Adipocyte (in vitro differentiated cells): Measurements from ENCODE around the gene CACNA2D2.

ENCODE experiments used
- DNase-seq: peaks from one replicate; pipeline ENCODE4 v3.0.0-alpha.2; 2015; ENCODE audit warnings: low read depth
- H3K27me3 ChIP-seq: replicated peaks from 2 replicates; pipeline ENCODE4 v1.7.0; 2013; ENCODE audit warnings: mild to moderate bottlenecking, low read length, moderate library complexity; ENCODE audit not compliant: control insufficient read depth, insufficient read depth
- H3K36me3 ChIP-seq: 2 replicates; pipeline ENCODE4 v1.7.0; 2013; ENCODE audit warnings: low read length, mild to moderate bottlenecking, moderate library complexity; ENCODE audit not compliant: control insufficient read depth, insufficient read depth, severe bottlenecking
- H3K4me1 ChIP-seq: 2 replicates; pipeline ENCODE4 v1.7.0; 2013; ENCODE audit warnings: mild to moderate bottlenecking, low read length, moderate library complexity; ENCODE audit not compliant: control insufficient read depth, insufficient read depth
- H3K4me3 ChIP-seq: 2 replicates; pipeline ENCODE4 v1.7.0; 2013; ENCODE audit warnings: mild to moderate bottlenecking, low read length, moderate library complexity
- H3K9ac ChIP-seq: 2 replicates; pipeline ENCODE4 v1.7.0; 2013; ENCODE audit warnings: mild to moderate bottlenecking, low read length, moderate library complexity
- H3K9me3 ChIP-seq: 2 replicates; pipeline ENCODE4 v1.7.0; 2013; ENCODE audit warnings: mild to moderate bottlenecking, low read length, moderate library complexity; ENCODE audit not compliant: control insufficient read depth

Gene CACNA2D2

GRCh38 chr3:50512131-50512530 is 8.7 kb upstream of the CACNA2D2 start:
- Histone ChIP-seq H3K9me3 (no peaks in the 10 kb centered on the region), H3K36me3 (no peaks in the 10 kb centered on the region), H3K27me3 (peaks cover 72% of the 10 kb centered on the region), H3K9ac (no peak overlapping the region), H3K4me3 (no peak overlapping the region), H3K4me1 (no peaks in the 10 kb centered on the region)
- no peak for DNase-seq

- no peaks in the 10 kb centered on the region for H3K9me3 ChIP-seq
- H3K9ac ChIP-seq = no peak overlapping the region
- no peaks in the 10 kb centered on the region for H3K36me3 ChIP-seq
- no peaks in the 10 kb centered on the region for H3K4me1 ChIP-seq
- H3K27me3 ChIP-seq = peaks cover 69% of the 10 kb centered on the region
- DNase-seq = no peak
- H3K4me3 ChIP-seq = no peak overlapping the region
Measured at GRCh38 chr3:50510325-50510724, 6.9 kb upstream of the CACNA2D2 start.

GRCh38 chr3:50509715-50510114 is 6.3 kb upstream of the CACNA2D2 start:
- no peaks in the 10 kb centered on the region for H3K36me3 ChIP-seq
- H3K4me3 ChIP-seq = no peak overlapping the region
- no peaks in the 10 kb centered on the region for H3K4me1 ChIP-seq
- no peak for DNase-seq
- no peaks in the 10 kb centered on the region for H3K9me3 ChIP-seq
- H3K9ac ChIP-seq = no peak overlapping the region
- peaks cover 71% of the 10 kb centered on the region for H3K27me3 ChIP-seq

- Histone ChIP-seq H3K36me3 (no peaks in the 10 kb centered on the region), H3K4me3 (no peak overlapping the region), H3K9ac (no peak overlapping the region), H3K27me3 (peaks cover 66% of the 10 kb centered on the region), H3K4me1 (no peaks in the 10 kb centered on the region), H3K9me3 (no peaks in the 10 kb centered on the region)
- no peak for DNase-seq
Measured at GRCh38 chr3:50508821-50509220, 5.4 kb upstream of the CACNA2D2 start.

GRCh38 chr3:50506169-50506568 is 2.7 kb upstream of the CACNA2D2 start:
- Histone ChIP-seq H3K4me3 (no peak overlapping the region), H3K4me1 (no peaks in the 10 kb centered on the region), H3K36me3 (no peaks in the 10 kb centered on the region), H3K9me3 (no peaks in the 10 kb centered on the region), H3K27me3 (peaks cover 68% of the 10 kb centered on the region), H3K9ac (no peak overlapping the region)
- DNase-seq = no peak

GRCh38 chr3:50504681-50505080 is 1.2 kb upstream of the CACNA2D2 start:
- H3K9me3 ChIP-seq = no peaks in the 10 kb centered on the region
- no peak overlapping the region for H3K4me3 ChIP-seq
- peaks cover 69% of the 10 kb centered on the region for H3K27me3 ChIP-seq
- DNase-seq = no peak
- no peak overlapping the region for H3K9ac ChIP-seq
- H3K36me3 ChIP-seq = no peaks in the 10 kb centered on the region
- H3K4me1 ChIP-seq = no peaks in the 10 kb centered on the region

- peaks cover 70% of the 10 kb centered on the region for H3K27me3 ChIP-seq
- DNase-seq = peak; percentile 18
Measured at GRCh38 chr3:50502584-50503423, 630 bp downstream of the CACNA2D2 start.

GRCh38 chr3:50502225-50502583 is 1.2 kb downstream of the CACNA2D2 start:
- no peaks in the 10 kb centered on the region for H3K36me3 ChIP-seq
- H3K9me3 ChIP-seq = no peaks in the 10 kb centered on the region
- H3K9ac ChIP-seq = no peak overlapping the region
- peaks cover 70% of the 10 kb centered on the region for H3K27me3 ChIP-seq
- DNase-seq = no peak
- H3K4me3 ChIP-seq = no peak overlapping the region
- no peaks in the 10 kb centered on the region for H3K4me1 ChIP-seq

More at GRCh38 chr3:50502584-50503423, 630 bp downstream of the CACNA2D2 start:
- Histone ChIP-seq H3K4me3 (peak overlapping the region; percentile 23), H3K9me3 (no peaks in the 10 kb centered on the region), H3K9ac (no peak overlapping the region), H3K4me1 (no peaks in the 10 kb centered on the region), H3K36me3 (no peaks in the 10 kb centered on the region)

- Histone ChIP-seq H3K9me3 (peaks cover 4% of the 10 kb centered on the region), H3K9ac (no peak overlapping the region), H3K4me3 (no peak overlapping the region), H3K27me3 (peaks cover 66% of the 10 kb centered on the region), H3K36me3 (no peaks in the 10 kb centered on the region), H3K4me1 (no peaks in the 10 kb centered on the region)
- no peak for DNase-seq
Measured at GRCh38 chr3:50495609-50496423, 7.6 kb downstream of the CACNA2D2 start.

GRCh38 chr3:50494126-50494525 is 9.3 kb downstream of the CACNA2D2 start:
- DNase-seq = no peak

GRCh38 chr3:50493623-50494022 is 9.8 kb downstream of the CACNA2D2 start:
- H3K36me3 ChIP-seq = no peaks in the 10 kb centered on the region
- H3K4me3 ChIP-seq = no peak overlapping the region
- no peak for DNase-seq
- no peak overlapping the region for H3K9ac ChIP-seq
- peaks cover 54% of the 10 kb centered on the region for H3K27me3 ChIP-seq
- no peaks in the 10 kb centered on the region for H3K4me1 ChIP-seq
- H3K9me3 ChIP-seq = peaks cover 4% of the 10 kb centered on the region

More at GRCh38 chr3:50494126-50494525, 9.3 kb downstream of the CACNA2D2 start:
- H3K27me3 ChIP-seq = peaks cover 59% of the 10 kb centered on the region
- H3K4me1 ChIP-seq = no peaks in the 10 kb centered on the region
- H3K36me3 ChIP-seq = no peaks in the 10 kb centered on the region
- H3K9me3 ChIP-seq = peaks cover 4% of the 10 kb centered on the region
- no peak overlapping the region for H3K9ac ChIP-seq
- H3K4me3 ChIP-seq = no peak overlapping the region
